Hepatocyte (in vitro differentiated cells): ENCODE measurements around the gene IRF6. TPM values are rescaled to one million over a fixed set of nuclear protein-coding genes. Genes with fewer than 3 reads are reported as not detected.

Experiments
- DNase-seq: peaks from one replicate; pipeline ENCODE4 v3.0.0-alpha.2; 2016; ENCODE audit warnings: low spot score
- H2AFZ ChIP-seq: fragments of 200-600 bp; sonication (generic); 2 replicates; pipeline ENCODE4 v1.6.0; 2016; ENCODE audit warnings: antibody characterized with exemption, mild to moderate bottlenecking
- H3K27ac ChIP-seq: fragments of 200-600 bp; sonication (generic); 2 replicates; pipeline ENCODE4 v1.5.1; 2016; ENCODE audit warnings: mild to moderate bottlenecking
- H3K27me3 ChIP-seq: fragments of 200-600 bp; sonication (generic); 2 replicates; pipeline ENCODE4 v1.6.1; 2016
- H3K36me3 ChIP-seq: fragments of 200-600 bp; sonication (generic); replicated peaks from 2 replicates; pipeline ENCODE4 v1.5.1; 2016; ENCODE audit warnings: low read depth; ENCODE audit not compliant: insufficient read depth
- H3K4me1 ChIP-seq: fragments of 200-600 bp; sonication (generic); 2 replicates; pipeline ENCODE4 v1.5.1; 2016; ENCODE audit warnings: mild to moderate bottlenecking, moderate library complexity; ENCODE audit not compliant: insufficient read depth
- H3K4me2 ChIP-seq: fragments of 200-600 bp; sonication (generic); 2 replicates; pipeline ENCODE4 v1.6.0; 2016
- H3K4me3 ChIP-seq: fragments of 200-600 bp; sonication (generic); 2 replicates; pipeline ENCODE4 v1.5.1; 2016; ENCODE audit warnings: mild to moderate bottlenecking
- H3K79me2 ChIP-seq: fragments of 200-600 bp; sonication (generic); 2 replicates; pipeline ENCODE4 v1.6.0; 2017; ENCODE audit warnings: mild to moderate bottlenecking
- H3K9me2 ChIP-seq: fragments of 200-600 bp; sonication (generic); replicated peaks from 2 replicates; pipeline ENCODE4 v1.6.0; 2017; ENCODE audit warnings: mild to moderate bottlenecking; ENCODE audit not compliant: insufficient read depth
- H3K9me3 ChIP-seq: fragments of 200-600 bp; sonication (generic); 2 replicates; pipeline ENCODE4 v1.5.1; 2016; ENCODE audit warnings: low read depth, mild to moderate bottlenecking
- H4K20me1 ChIP-seq: fragments of 200-600 bp; sonication (generic); 2 replicates; pipeline ENCODE4 v1.6.0; 2016; ENCODE audit warnings: mild to moderate bottlenecking; ENCODE audit not compliant: insufficient read depth, poor library complexity, severe bottlenecking
- EZH2 ChIP-seq: fragments of 200-600 bp; sonication (generic); IDR thresholded peaks from 2 replicates; pipeline ENCODE4 v1.6.1; 2016; ENCODE audit warnings: antibody characterized with exemption, mild to moderate bottlenecking, borderline replicate concordance
- EZH2phosphoT487 ChIP-seq: fragments of 200-600 bp; sonication (generic); IDR thresholded peaks from one replicate; pipeline ENCODE4 v1.6.1; 2018; ENCODE audit warnings: antibody characterized with exemption, mild to moderate bottlenecking, low read depth, moderate library complexity; ENCODE audit not compliant: unreplicated experiment, severe bottlenecking
- WGBS: methylation state at CpG from one replicate; pipeline ENCODE4 v1.1.6; 2016; ENCODE audit warnings: low lambda C conversion rate; ENCODE audit errors: missing lambda C conversion rate; 5-methylcytosine and 5-hydroxymethylcytosine counted together
- polyA plus RNA-seq: library from polyadenylated mRNA; unstranded; fragments of >200 nt; fragmentation: Nextera tagmentation; extraction: Ambion mirVana; gene quantifications from 2 replicates; pipeline ENCODE4 v1.2.1, GENCODE V29; 2016
- total RNA-seq: library from RNA; depleted of rRNA; stranded (reverse); fragments of >200 nt; gene quantifications from 2 replicates; pipeline ENCODE4 v1.2.3, GENCODE V29; 2014
- TF ChIP-seq, protein P1 (sequence below): fragments of 200-600 bp; sonication (generic); IDR thresholded peaks from 2 replicates; pipeline ENCODE4 v1.5.1; 2016; ENCODE audit warnings: antibody characterized with exemption, mild to moderate bottlenecking; ENCODE audit not compliant: poor library complexity

The IRF6 gene
- total and polyA plus RNA-seq, 2 experiments from 2014 or later = 31.0 to 35.3 TPM

DNA sequence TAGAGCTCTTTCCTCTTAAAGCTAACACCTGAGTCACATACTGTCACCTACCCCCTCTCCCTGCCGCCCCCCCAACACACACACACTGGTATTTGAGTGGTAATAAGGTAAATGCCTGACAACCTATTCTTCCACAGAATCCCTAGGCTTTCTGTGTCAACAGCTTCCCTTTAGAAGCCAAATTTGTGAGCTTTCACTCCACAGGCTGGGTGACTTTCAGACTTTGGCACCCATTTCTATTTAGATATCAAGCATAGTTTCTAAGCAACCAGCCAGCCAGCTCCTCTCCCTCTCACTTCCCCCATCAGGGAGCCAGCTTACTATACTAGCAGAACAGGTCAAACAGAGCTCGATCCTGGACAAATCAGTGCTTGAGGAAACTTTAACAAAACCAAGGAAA is 18.4 kb downstream of the IRF6 start:
- peak overlapping the region; percentile 33 for H3K27ac ChIP-seq
- no peak overlapping the region for H3K4me3 ChIP-seq
- no peaks in the 10 kb centered on the region for H3K9me2 ChIP-seq
- TF ChIP-seq EZH2 = no peak
- no peak for TF ChIP-seq EZH2phosphoT487
- TF ChIP-seq, protein P1, sequence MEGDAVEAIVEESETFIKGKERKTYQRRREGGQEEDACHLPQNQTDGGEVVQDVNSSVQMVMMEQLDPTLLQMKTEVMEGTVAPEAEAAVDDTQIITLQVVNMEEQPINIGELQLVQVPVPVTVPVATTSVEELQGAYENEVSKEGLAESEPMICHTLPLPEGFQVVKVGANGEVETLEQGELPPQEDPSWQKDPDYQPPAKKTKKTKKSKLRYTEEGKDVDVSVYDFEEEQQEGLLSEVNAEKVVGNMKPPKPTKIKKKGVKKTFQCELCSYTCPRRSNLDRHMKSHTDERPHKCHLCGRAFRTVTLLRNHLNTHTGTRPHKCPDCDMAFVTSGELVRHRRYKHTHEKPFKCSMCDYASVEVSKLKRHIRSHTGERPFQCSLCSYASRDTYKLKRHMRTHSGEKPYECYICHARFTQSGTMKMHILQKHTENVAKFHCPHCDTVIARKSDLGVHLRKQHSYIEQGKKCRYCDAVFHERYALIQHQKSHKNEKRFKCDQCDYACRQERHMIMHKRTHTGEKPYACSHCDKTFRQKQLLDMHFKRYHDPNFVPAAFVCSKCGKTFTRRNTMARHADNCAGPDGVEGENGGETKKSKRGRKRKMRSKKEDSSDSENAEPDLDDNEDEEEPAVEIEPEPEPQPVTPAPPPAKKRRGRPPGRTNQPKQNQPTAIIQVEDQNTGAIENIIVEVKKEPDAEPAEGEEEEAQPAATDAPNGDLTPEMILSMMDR = no peak
- 60% methylated on average over 2 of the region's 2 CpGs for WGBS
- no peaks in the 10 kb centered on the region for H3K79me2 ChIP-seq
- no peaks in the 10 kb centered on the region for H4K20me1 ChIP-seq
- peak; percentile 44 for DNase-seq
- H3K4me1 ChIP-seq = peaks cover 23% of the 10 kb centered on the region
- H3K36me3 ChIP-seq = no peaks in the 10 kb centered on the region
- no peaks in the 10 kb centered on the region for H3K27me3 ChIP-seq
- no peaks in the 10 kb centered on the region for H3K9me3 ChIP-seq
- no peak overlapping the region for H2AFZ ChIP-seq
- no peak overlapping the region for H3K4me2 ChIP-seq

DNA sequence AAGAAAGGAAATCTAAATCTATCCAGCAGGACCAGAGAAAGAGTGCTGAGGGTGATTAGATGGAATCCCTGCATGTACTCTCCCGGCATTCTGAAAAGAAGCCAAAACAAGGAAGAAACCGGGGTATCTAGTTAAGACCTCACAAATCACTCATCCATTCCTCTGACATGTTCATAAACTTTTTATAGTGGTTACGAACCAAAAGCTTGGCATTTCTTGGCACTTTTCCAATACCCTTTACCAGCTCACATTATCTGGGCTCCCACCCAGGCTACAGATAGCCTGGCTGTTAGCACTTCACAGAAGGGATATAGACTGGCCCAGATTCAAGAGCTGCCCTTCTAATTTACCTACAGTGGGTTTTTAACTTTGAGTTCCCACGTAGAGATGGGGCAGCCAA is 19.8 kb downstream of the IRF6 start:
- Histone ChIP-seq H2AFZ (no peak overlapping the region), H3K27ac (no peak overlapping the region), H4K20me1 (no peaks in the 10 kb centered on the region), H3K79me2 (peaks cover 5% of the 10 kb centered on the region), H3K9me3 (no peaks in the 10 kb centered on the region), H3K36me3 (no peaks in the 10 kb centered on the region), H3K9me2 (no peaks in the 10 kb centered on the region), H3K4me3 (no peak overlapping the region), H3K4me1 (peaks cover 11% of the 10 kb centered on the region), H3K4me2 (no peak overlapping the region), H3K27me3 (no peaks in the 10 kb centered on the region)
- 56% methylated on average over 4 of the region's 4 CpGs for WGBS
- no peak for DNase-seq
- TF ChIP-seq EZH2phosphoT487 (no peak), EZH2 (no peak)
- TF ChIP-seq, protein P1 = no peak

DNA sequence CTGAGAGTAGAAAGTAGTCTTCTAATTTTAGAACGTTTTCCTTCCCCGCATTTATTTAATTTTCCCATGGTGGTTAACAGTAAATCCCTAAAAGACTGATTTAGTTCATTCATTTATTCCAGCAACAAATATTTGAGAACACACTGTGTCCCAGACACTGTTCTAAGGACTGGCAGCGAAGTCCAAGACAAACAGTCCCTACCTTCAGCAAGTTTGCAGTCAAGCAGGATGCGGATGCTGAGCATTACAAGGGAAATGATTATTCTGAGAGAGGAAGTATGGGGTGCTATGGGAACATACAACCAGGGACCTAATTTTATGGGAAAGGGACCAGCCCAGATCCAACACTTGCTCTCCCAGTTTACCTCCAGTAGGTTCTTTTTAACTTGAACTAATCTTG is 20.4 kb downstream of the IRF6 start:
- Histone ChIP-seq H3K4me2 (no peak overlapping the region), H3K4me1 (peaks cover 11% of the 10 kb centered on the region), H3K9me2 (no peaks in the 10 kb centered on the region), H2AFZ (no peak overlapping the region), H3K9me3 (no peaks in the 10 kb centered on the region), H4K20me1 (no peaks in the 10 kb centered on the region), H3K27ac (peak overlapping the region; percentile 92), H3K79me2 (peaks cover 5% of the 10 kb centered on the region), H3K36me3 (no peaks in the 10 kb centered on the region), H3K4me3 (no peak overlapping the region), H3K27me3 (no peaks in the 10 kb centered on the region)
- no peak for DNase-seq
- no peak for TF ChIP-seq EZH2phosphoT487
- no peak for TF ChIP-seq EZH2
- TF ChIP-seq, protein P1 = no peak
- WGBS = 98% methylated on average over 4 of the region's 4 CpGs
